Skeletal muscle tissue (tissue), 4 donors: ENCODE measurements around the gene OTX1. TPM values are rescaled to one million over a fixed set of nuclear protein-coding genes. Genes with fewer than 3 reads are reported as not detected.

ENCODE experiments used
- H3K27ac ChIP-seq: one replicate; pipeline ENCODE4 v1.7.0; 2013; ENCODE audit warnings: mild to moderate bottlenecking, low read depth, low read length, inconsistent platforms
- H3K27me3 ChIP-seq, 3 donors: one replicate each; pipeline ENCODE4 v1.7.0; 2013; ENCODE audit warnings: low read length in 3 of 3; ENCODE audit not compliant: control insufficient read depth in 3 of 3, insufficient read depth in 3 of 3
- H3K36me3 ChIP-seq, 3 donors: one replicate each; pipeline ENCODE4 v1.7.0; 2013; ENCODE audit warnings: low read length in 3 of 3; ENCODE audit not compliant: control insufficient read depth in 3 of 3, insufficient read depth in 3 of 3
- H3K4me1 ChIP-seq, 3 donors: one replicate each; pipeline ENCODE4 v1.7.0; 2013; ENCODE audit warnings: low read length in 3 of 3, mild to moderate bottlenecking in 3 of 3; ENCODE audit not compliant: control insufficient read depth in 3 of 3, insufficient read depth in 3 of 3
- H3K4me3 ChIP-seq, 3 donors: one replicate each; pipeline ENCODE4 v1.7.0; 2013; ENCODE audit warnings: low read length in 3 of 3
- H3K9ac ChIP-seq, 3 donors: one replicate each; pipeline ENCODE4 v1.7.0; 2013; ENCODE audit warnings: low read length in 3 of 3, mild to moderate bottlenecking in 3 of 3, moderate library complexity in 2 of 3, low read depth in 1 of 3
- H3K9me3 ChIP-seq, 3 donors: one replicate each; pipeline ENCODE4 v1.7.0; 2013; ENCODE audit warnings: low read length in 3 of 3; ENCODE audit not compliant: control insufficient read depth in 3 of 3
- total RNA-seq: library from RNA; depleted of rRNA; stranded (reverse); fragments of >200 nt; gene quantifications from one replicate; pipeline ENCODE4 v1.2.3, GENCODE V29; 2014
- donor health status: Osteomylitis.

The OTX1 gene
- total RNA-seq = not detected

DNA sequence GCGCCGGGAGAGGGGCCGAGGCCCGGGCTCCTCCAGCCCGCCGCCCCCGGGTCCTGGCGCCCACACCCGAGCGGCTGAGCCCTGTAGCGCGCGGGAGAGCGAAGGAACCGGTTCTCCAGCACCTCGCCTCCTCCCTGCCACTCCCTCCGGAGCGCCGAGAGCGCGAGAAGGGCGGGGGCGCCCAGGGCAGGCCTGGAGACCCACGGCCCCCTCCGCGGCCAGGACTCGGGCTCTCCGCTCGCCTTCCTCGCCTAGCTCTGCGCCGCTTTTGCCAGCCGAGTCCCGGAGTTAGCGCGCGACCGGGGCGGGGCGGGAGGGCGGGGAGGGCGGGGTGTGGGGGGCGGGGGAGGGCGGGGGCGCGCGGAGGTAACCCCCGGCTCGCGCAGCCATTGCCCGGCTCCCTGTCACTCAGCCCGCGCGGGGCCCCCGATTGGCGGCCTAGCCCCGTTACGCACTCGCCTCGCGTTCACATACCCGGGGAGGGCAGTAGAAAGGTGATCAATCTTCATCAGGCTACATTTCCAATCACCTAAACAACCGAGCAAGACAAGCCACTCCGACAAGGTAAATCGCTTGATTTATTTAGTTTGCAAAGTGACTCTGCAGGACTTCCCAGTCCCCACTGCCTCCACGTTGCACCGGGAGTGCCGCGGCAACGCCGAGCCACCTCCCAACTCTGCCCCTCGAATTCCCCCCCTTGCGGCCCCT, at the start of gene OTX1:
Gene OTX1, plus strand, starts transcription at position 497 of the 708 bp plus-strand sequence. CDS start 2,161 bp downstream, outside the sequence.
- no peaks in the 10 kb centered on the region for H3K9me3 ChIP-seq
- H3K4me1 ChIP-seq = peaks cover 18 to 40% (median 30%) of the 10 kb centered on the region in 3 donors
- peak within 1 kb of the TSS; percentile 33 to 68 (median 62) for H3K9ac ChIP-seq
- H3K36me3 ChIP-seq = peaks cover 0 to 4% (median 0%) of the 10 kb centered on the region in 3 donors
- no peak within 1 kb of the TSS for H3K27ac ChIP-seq
- H3K4me3 ChIP-seq = peak within 1 kb of the TSS; percentile 78 to 81 (median 78)
- peaks cover 80 to 89% (median 87%) of the 10 kb centered on the region in 3 donors for H3K27me3 ChIP-seq

GRCh38 chr2:63001576-63001975, 49.1 kb upstream of the OTX1 start:
- no peaks in the 10 kb centered on the region for H3K4me1 ChIP-seq
- no peak overlapping the region for H3K27ac ChIP-seq
- H3K27me3 ChIP-seq = no peaks in the 10 kb centered on the region
- no peak overlapping the region for H3K9ac ChIP-seq
- peaks cover 0 to 6% (median 6%) of the 10 kb centered on the region in 3 donors for H3K36me3 ChIP-seq
- H3K4me3 ChIP-seq = no peak overlapping the region
- no peaks in the 10 kb centered on the region for H3K9me3 ChIP-seq

DNA sequence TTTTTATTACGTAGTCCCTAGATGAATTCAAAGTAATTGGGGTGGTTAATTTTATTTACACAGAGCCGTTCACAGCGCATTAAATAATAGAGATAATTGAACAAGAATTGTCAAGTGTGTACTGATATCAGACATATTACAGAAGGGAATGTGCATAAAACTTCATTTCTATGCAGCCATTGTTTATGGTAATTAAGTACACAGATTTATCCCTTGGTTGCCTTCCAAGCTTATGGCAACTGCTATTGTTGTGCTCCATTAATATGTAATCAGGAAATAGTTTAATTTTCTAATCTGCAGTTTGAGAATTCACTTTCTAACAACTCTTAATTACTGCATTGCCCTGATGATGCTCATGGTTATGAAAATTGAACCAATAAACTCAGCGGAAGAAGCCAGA, 47.3 kb upstream of the OTX1 start:
- Histone ChIP-seq H3K4me3 (no peak overlapping the region), H3K36me3 (no peaks in the 10 kb centered on the region), H3K27ac (no peak overlapping the region), H3K27me3 (no peaks in the 10 kb centered on the region), H3K9ac (no peak overlapping the region), H3K9me3 (no peaks in the 10 kb centered on the region), H3K4me1 (no peaks in the 10 kb centered on the region)

GRCh38 chr2:63007813-63008458, 42.7 kb upstream of the OTX1 start:
- no peak overlapping the region for H3K9ac ChIP-seq
- H3K4me1 ChIP-seq = no peaks in the 10 kb centered on the region
- no peaks in the 10 kb centered on the region for H3K36me3 ChIP-seq
- H3K27me3 ChIP-seq = no peaks in the 10 kb centered on the region
- H3K9me3 ChIP-seq = no peaks in the 10 kb centered on the region
- H3K27ac ChIP-seq = no peak overlapping the region
- H3K4me3 ChIP-seq = no peak overlapping the region

GRCh38 chr2:63008838-63009237, 41.8 kb upstream of the OTX1 start:
- Histone ChIP-seq H3K36me3 (no peaks in the 10 kb centered on the region), H3K9me3 (no peaks in the 10 kb centered on the region), H3K27me3 (no peaks in the 10 kb centered on the region), H3K27ac (no peak overlapping the region), H3K4me1 (no peaks in the 10 kb centered on the region), H3K4me3 (no peak overlapping the region), H3K9ac (no peak overlapping the region)

DNA sequence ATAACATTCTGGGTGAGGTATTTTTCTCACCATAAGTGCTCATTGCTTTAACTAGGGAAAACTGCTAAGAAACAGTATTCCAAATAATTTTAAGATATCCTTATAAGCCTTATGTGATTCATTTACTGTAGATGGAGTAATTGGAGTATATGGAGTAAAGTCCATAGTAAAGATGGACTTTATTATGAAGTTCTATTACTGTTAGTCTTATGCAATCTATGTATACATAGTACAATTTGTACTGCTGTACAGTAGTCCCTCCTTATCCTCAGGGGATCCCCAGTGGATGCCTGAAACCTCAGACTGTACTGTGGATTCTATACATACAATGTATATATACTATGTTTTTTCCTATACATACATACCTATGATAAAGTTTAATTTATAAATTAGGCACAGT, 41.1 kb upstream of the OTX1 start:
- H3K4me1 ChIP-seq = no peaks in the 10 kb centered on the region
- no peak overlapping the region for H3K4me3 ChIP-seq
- H3K27me3 ChIP-seq = no peaks in the 10 kb centered on the region
- no peak overlapping the region for H3K27ac ChIP-seq
- no peaks in the 10 kb centered on the region for H3K36me3 ChIP-seq
- no peak overlapping the region for H3K9ac ChIP-seq
- no peaks in the 10 kb centered on the region for H3K9me3 ChIP-seq

- Histone ChIP-seq H3K27me3 (no peaks in the 10 kb centered on the region), H3K4me1 (no peaks in the 10 kb centered on the region), H3K36me3 (no peaks in the 10 kb centered on the region), H3K27ac (no peak overlapping the region), H3K9me3 (no peaks in the 10 kb centered on the region), H3K4me3 (no peak overlapping the region), H3K9ac (no peak overlapping the region)
Measured at GRCh38 chr2:63012541-63012940, 38.1 kb upstream of the OTX1 start.

DNA sequence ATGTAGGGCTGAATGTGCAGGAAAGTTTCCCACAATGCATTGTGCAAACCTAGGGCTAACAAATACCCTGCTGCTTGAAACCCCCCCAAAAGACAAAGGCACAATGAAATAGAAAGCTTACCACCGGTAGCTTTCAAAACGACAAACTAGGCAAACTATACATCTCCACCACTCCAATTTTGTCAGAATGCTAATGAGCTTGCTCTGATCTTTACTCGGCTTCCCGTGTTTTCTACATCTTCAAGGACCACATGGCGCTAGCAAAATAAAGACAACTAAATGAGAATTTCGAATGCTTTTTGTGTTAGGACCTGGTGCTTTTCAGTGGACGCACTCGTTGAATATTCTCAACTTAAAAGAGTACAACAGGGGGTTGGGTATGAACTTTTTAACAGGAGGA, 37.2 kb upstream of the OTX1 start:
- no peaks in the 10 kb centered on the region for H3K36me3 ChIP-seq
- H3K9ac ChIP-seq = no peak overlapping the region
- no peaks in the 10 kb centered on the region for H3K27me3 ChIP-seq
- no peaks in the 10 kb centered on the region for H3K9me3 ChIP-seq
- H3K4me3 ChIP-seq = no peak overlapping the region
- no peak overlapping the region for H3K27ac ChIP-seq
- no peaks in the 10 kb centered on the region for H3K4me1 ChIP-seq

- no peaks in the 10 kb centered on the region for H3K27me3 ChIP-seq
- H3K36me3 ChIP-seq = no peaks in the 10 kb centered on the region
- no peak overlapping the region for H3K27ac ChIP-seq
- no peak overlapping the region for H3K4me3 ChIP-seq
- no peaks in the 10 kb centered on the region for H3K4me1 ChIP-seq
- H3K9ac ChIP-seq = no peak overlapping the region
- H3K9me3 ChIP-seq = no peaks in the 10 kb centered on the region
Measured at GRCh38 chr2:63015389-63015788, 35.2 kb upstream of the OTX1 start.

DNA sequence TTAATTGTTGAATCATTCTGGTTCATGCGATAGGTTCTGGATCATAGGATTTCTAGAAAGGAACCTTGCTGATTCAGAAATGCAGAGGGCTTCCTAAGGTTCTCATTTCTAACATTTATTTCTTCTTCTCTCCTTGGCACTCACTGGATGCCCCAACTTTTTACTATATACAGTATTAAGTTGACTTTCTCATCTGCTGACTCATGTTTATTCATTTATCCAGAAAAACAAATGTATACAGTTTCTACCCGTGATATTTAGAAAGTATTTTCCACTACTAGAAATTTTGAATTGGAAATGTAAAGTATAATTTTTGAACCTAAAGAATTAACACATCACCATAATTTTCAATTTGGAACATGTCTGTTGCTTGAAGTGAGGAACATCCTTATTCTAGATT, 32.2 kb upstream of the OTX1 start:
- Histone ChIP-seq H3K9me3 (no peaks in the 10 kb centered on the region), H3K36me3 (peaks cover 0 to 3% (median 0%) of the 10 kb centered on the region in 3 donors), H3K27ac (no peak overlapping the region), H3K4me1 (no peaks in the 10 kb centered on the region), H3K27me3 (no peaks in the 10 kb centered on the region), H3K4me3 (no peak overlapping the region), H3K9ac (no peak overlapping the region)
